IPS DF 6.9 (cell line): Measurements from ENCODE around the gene CHEK2.
"Not testable (repeated sequence)": the region's sequence is repeated elsewhere in the genome, so short reads cannot be mapped to it uniquely, and the experiment has no call there.

Experiments used
- DNase-seq: peaks from one replicate; pipeline ENCODE4 v3.0.0-alpha.2; 2013; ENCODE audit warnings: low read depth, low spot score
- H3K27ac ChIP-seq: one replicate; pipeline ENCODE4 v1.5.1; 2013; ENCODE audit warnings: low read length, control low read depth
- H3K27me3 ChIP-seq: 2 replicates; pipeline ENCODE4 v1.6.1; 2013; ENCODE audit warnings: mild to moderate bottlenecking, low read length; ENCODE audit not compliant: control insufficient read depth, insufficient read depth
- H3K36me3 ChIP-seq: 2 replicates; pipeline ENCODE4 v1.6.1; 2013; ENCODE audit warnings: low read length; ENCODE audit not compliant: control insufficient read depth, insufficient read depth
- H3K4me1 ChIP-seq: 2 replicates; pipeline ENCODE4 v1.6.1; 2013; ENCODE audit warnings: low read length; ENCODE audit not compliant: control insufficient read depth, insufficient read depth
- H3K4me3 ChIP-seq: 2 replicates; pipeline ENCODE4 v1.5.1; 2013; ENCODE audit warnings: mild to moderate bottlenecking, low read length
- H3K9me3 ChIP-seq: 2 replicates; pipeline ENCODE4 v1.6.1; 2013; ENCODE audit warnings: low read length, inconsistent platforms; ENCODE audit not compliant: control insufficient read depth, insufficient read depth
- WGBS: extraction: QIAGEN DNeasy Blood & Tissue Kit; methylation state at CpG from one replicate; pipeline ENCODE4 v1.1.7; 2013; ENCODE audit warnings: mixed read lengths, missing lambda C conversion rate; ENCODE audit not compliant: insufficient read length, insufficient coverage; 5-methylcytosine and 5-hydroxymethylcytosine counted together

Gene CHEK2

GRCh38 chr22:28693041-28693760, 48.4 kb downstream of the CHEK2 start:
- not testable (repeated sequence) for H3K27me3 ChIP-seq, H3K4me1 ChIP-seq, H3K36me3 ChIP-seq, DNase-seq, H3K4me3 ChIP-seq, H3K9me3 ChIP-seq, H3K27ac ChIP-seq
- WGBS, result no CpG with 5 or more reads among the region's 6 CpGs

- no CpG with 5 or more reads among the region's 2 CpGs for WGBS
- not testable (repeated sequence) for H3K27me3 ChIP-seq, DNase-seq, H3K4me1 ChIP-seq, H3K27ac ChIP-seq, H3K36me3 ChIP-seq, H3K4me3 ChIP-seq, H3K9me3 ChIP-seq
Measured at GRCh38 chr22:28689796-28690195, 51.8 kb downstream of the CHEK2 start.

GRCh38 chr22:28682966-28683365, 58.7 kb downstream of the CHEK2 start:
- DNase-seq, H3K4me3 ChIP-seq, H3K4me1 ChIP-seq, H3K9me3 ChIP-seq, H3K36me3 ChIP-seq, H3K27ac ChIP-seq, H3K27me3 ChIP-seq: not testable (repeated sequence)
- no CpG with 5 or more reads among the region's 4 CpGs for WGBS

DNA sequence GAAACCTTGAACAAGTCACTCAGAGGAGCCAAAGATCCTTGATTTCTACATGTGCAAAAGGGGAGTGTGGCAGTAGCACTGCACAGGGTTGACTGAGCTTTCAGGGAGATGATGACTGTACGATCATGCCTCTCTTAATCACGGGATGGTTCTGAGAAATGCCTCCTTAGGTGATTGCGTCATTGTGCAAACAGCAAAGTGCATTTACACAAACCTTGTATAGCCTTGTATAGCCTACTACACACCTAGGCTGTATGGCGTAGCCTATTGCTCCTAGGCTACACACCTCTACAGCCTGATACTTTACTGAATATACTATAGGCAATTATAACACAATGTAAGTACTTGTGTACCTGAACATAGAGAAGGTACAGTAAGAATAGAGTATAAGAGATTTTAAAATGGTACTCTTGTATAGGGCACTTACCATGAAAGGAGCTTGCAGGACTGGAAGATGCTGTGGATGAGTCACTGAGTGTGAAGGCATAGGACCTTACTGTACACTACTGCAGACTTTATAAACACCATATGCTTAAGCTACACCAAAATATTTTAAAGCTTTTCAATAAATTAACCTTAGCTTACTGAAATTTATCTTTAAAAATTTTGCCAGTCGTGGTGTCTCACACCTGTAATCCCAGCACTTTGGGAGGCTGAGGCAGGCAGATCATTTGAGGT, 60.7 kb downstream of the CHEK2 start:
- not testable (repeated sequence) for H3K27ac ChIP-seq, H3K4me3 ChIP-seq, H3K4me1 ChIP-seq, H3K36me3 ChIP-seq, H3K27me3 ChIP-seq, H3K9me3 ChIP-seq, DNase-seq
- WGBS, result no CpG with 5 or more reads among the region's 5 CpGs

DNA sequence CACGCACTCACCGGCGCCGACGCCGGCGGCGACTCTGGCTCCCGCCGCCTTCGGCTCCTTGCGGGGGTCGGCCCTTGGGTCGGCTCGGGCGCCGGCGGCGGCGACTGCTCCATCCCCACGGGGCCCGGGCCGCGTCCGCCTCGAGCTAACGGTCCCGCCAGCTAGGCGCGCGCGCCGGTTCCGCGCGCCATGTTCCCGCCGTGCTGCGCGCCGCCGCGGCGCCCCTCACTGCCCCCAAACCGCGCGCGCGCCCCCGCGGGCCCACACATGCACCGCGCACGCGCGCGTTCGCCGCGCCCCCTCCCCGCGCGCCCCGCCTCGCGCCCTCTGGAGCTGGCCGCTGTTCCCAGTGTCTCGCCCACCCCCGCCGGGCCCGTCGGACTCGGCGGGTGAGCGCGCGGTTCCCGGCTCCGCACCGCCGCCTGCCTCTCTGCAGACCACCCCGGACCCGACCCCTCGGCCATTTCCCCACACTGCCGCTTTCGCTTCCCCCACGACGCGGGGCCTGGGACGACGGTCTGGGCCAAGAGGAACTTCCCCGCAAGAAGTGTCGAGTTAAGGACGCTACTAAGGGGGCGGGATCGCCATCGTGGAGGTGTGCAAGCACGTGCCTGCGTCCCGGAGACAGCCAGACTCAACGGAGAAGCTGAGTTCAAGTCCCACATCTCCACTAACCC, 61.9 kb downstream of the CHEK2 start, which contains the start of gene TTC28:
TSS of gene TTC28 (minus strand) at position 230 of the 677 bp plus-strand sequence. CDS start at position 113, 117 bp downstream.
- H3K27ac ChIP-seq, H3K36me3 ChIP-seq, H3K4me1 ChIP-seq, H3K27me3 ChIP-seq, DNase-seq, H3K9me3 ChIP-seq: not testable (repeated sequence)
- WGBS, result no CpG with 5 or more reads among the region's 101 CpGs
- peak within 1 kb of the TSS; percentile 58; the same call in 1 of the 2 replicates for H3K4me3 ChIP-seq

- H3K27me3 ChIP-seq, H3K27ac ChIP-seq, H3K9me3 ChIP-seq, H3K4me1 ChIP-seq, DNase-seq, H3K36me3 ChIP-seq: not testable (repeated sequence)
- no CpG with 5 or more reads among the region's 58 CpGs for WGBS
- H3K4me3 ChIP-seq, result peak overlapping the region; percentile 58; the same call in 1 of the 2 replicates
Measured at GRCh38 chr22:28678778-28679610, 62.6 kb downstream of the CHEK2 start.

DNA sequence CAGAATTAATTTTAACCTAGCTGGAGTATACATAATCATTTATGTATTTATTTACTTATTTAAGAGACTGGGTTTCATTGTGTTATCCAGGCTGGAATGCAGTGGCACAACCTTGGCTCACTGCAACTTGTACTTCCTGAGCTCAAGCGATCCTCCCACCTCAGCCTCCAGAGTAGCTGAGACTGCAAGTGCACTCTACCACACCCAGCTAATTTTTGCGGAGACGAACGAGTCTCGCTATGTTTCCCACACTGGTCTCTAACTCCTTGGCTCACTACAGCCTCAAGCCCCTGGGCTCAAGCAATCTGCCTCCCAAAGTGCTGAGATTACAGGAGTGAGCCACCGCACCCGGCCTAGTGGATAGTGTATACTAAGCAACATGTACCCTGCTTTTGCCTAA, 63.5 kb downstream of the CHEK2 start:
- H3K4me3 ChIP-seq, result not testable (repeated sequence)

GRCh38 chr22:28674121-28674563, 67.5 kb downstream of the CHEK2 start:
- no peak for DNase-seq
- H3K27ac ChIP-seq, result no peak overlapping the region
- no CpG with 5 or more reads among the region's 3 CpGs for WGBS
- H3K36me3 ChIP-seq, result no peaks in the 10 kb centered on the region; the same call in 1 of the 2 replicates
- H3K4me3 ChIP-seq, result no peak overlapping the region
- no peaks in the 10 kb centered on the region for H3K9me3 ChIP-seq
- H3K27me3 ChIP-seq, result no peaks in the 10 kb centered on the region
- H3K4me1 ChIP-seq, result no peaks in the 10 kb centered on the region

More for the DNA sequence above, 63.5 kb downstream of the CHEK2 start:
- WGBS, result no CpG with 5 or more reads among the region's 7 CpGs
- not testable (repeated sequence) for DNase-seq, H3K27ac ChIP-seq, H3K36me3 ChIP-seq, H3K4me1 ChIP-seq, H3K27me3 ChIP-seq, H3K9me3 ChIP-seq

GRCh38 chr22:28670756-28671155, 70.9 kb downstream of the CHEK2 start:
- WGBS, result no CpG with 5 or more reads among the region's 3 CpGs

GRCh38 chr22:28670161-28670560, 71.5 kb downstream of the CHEK2 start:
- no peak overlapping the region for H3K4me3 ChIP-seq
- H3K36me3 ChIP-seq, result no peaks in the 10 kb centered on the region
- no peaks in the 10 kb centered on the region for H3K4me1 ChIP-seq
- no peak overlapping the region for H3K27ac ChIP-seq
- DNase-seq, result no peak
- no peaks in the 10 kb centered on the region for H3K9me3 ChIP-seq
- WGBS, result 100% methylated on average over 2 of the region's 4 CpGs
- H3K27me3 ChIP-seq, result no peaks in the 10 kb centered on the region

More at GRCh38 chr22:28670756-28671155, 70.9 kb downstream of the CHEK2 start:
- Histone ChIP-seq H3K4me3 (no peak overlapping the region), H3K27ac (no peak overlapping the region), H3K36me3 (no peaks in the 10 kb centered on the region), H3K27me3 (no peaks in the 10 kb centered on the region), H3K4me1 (no peaks in the 10 kb centered on the region), H3K9me3 (no peaks in the 10 kb centered on the region)
- no peak for DNase-seq
